Body of pancreas (tissue), 4 donors: ENCODE data around the gene GRK3.

ENCODE experiments used
- POLR2A ChIP-seq, 3 donors: fragments of 450-650 bp; IDR thresholded peaks; one replicate each; pipeline ENCODE4 v1.6.1; 2016; ENCODE audit warnings: antibody characterized with exemption in 3 of 3, mild to moderate bottlenecking in 2 of 3
- TF ChIP-seq, protein P1 (sequence below), 7 experiments: fragments of 450-650 bp in 4 of 7; fragments of 200-600 bp in 3 of 7; sonication (generic) in 3 of 7; IDR thresholded peaks; one replicate each; pipeline ENCODE4 v1.5.1; 2016 to 2019; ENCODE audit warnings: antibody characterized with exemption in 7 of 7

- no peak for TF ChIP-seq POLR2A (IDR thresholded peaks at IDR 0.05)
- TF ChIP-seq, protein P1, sequence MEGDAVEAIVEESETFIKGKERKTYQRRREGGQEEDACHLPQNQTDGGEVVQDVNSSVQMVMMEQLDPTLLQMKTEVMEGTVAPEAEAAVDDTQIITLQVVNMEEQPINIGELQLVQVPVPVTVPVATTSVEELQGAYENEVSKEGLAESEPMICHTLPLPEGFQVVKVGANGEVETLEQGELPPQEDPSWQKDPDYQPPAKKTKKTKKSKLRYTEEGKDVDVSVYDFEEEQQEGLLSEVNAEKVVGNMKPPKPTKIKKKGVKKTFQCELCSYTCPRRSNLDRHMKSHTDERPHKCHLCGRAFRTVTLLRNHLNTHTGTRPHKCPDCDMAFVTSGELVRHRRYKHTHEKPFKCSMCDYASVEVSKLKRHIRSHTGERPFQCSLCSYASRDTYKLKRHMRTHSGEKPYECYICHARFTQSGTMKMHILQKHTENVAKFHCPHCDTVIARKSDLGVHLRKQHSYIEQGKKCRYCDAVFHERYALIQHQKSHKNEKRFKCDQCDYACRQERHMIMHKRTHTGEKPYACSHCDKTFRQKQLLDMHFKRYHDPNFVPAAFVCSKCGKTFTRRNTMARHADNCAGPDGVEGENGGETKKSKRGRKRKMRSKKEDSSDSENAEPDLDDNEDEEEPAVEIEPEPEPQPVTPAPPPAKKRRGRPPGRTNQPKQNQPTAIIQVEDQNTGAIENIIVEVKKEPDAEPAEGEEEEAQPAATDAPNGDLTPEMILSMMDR (IDR thresholded peaks at IDR 0.05): no peak
These were observed 92.2 kb downstream of the GRK3 start for GRCh38 chr22:25656724-25657123.
